HEK293 (cell line): ENCODE results near the gene PDIA5.

Experiments
- CTCF ChIA-PET: fragments of 350-600 bp; formaldehyde crosslinking; extraction: SDS; loops from one replicate; lab custom pipeline; 2021; ENCODE audit warnings: antibody characterized with exemption; lab: Yijun Ruan, JAX
- POLR2A ChIA-PET: fragments of 300-600 bp; formaldehyde crosslinking; extraction: SDS; loops from one replicate; lab custom pipeline; 2020; ENCODE audit warnings: antibody characterized with exemption, inconsistent platforms; lab: Yijun Ruan, JAX
- H3K27ac ChIP-seq: fragments of 200-500 bp; sonication (Bioruptor generic); 2 replicates; pipeline ENCODE4 v1.5.1; 2014; ENCODE audit warnings: low read depth, low read length, control low read depth, inconsistent platforms; ENCODE audit errors: extremely low read depth
- H3K36me3 ChIP-seq, 2 experiments: fragments of 200-500 bp in 1 of 2; sonication (Bioruptor generic) in 1 of 2; 1 replicate in 1 of 2; 2 replicates in 1 of 2; pipeline ENCODE4 v1.5.1; 2014 to 2017; ENCODE audit warnings: inconsistent platforms in 2 of 2, low read length in 2 of 2; ENCODE audit not compliant: control insufficient read depth in 2 of 2, insufficient read depth in 1 of 2
- H3K4me1 ChIP-seq: fragments of 200-500 bp; sonication (Bioruptor generic); 2 replicates; pipeline ENCODE4 v1.5.1; 2014; ENCODE audit warnings: mild to moderate bottlenecking, low read length, inconsistent platforms; ENCODE audit not compliant: control insufficient read depth, insufficient read depth
- H3K4me3 ChIP-seq: 2 replicates; pipeline ENCODE4 v1.5.1; 2011; ENCODE audit warnings: low read depth, mild to moderate bottlenecking, control low read depth, low read length, moderate library complexity
- H3K9me3 ChIP-seq: fragments of 200-500 bp; sonication (Bioruptor generic); 2 replicates; pipeline ENCODE4 v1.5.1; 2014; ENCODE audit warnings: low read depth, low read length, inconsistent platforms; ENCODE audit not compliant: control insufficient read depth, insufficient read depth
- EGR2 ChIP-seq: fragments of 450-650 bp; formaldehyde crosslinking; IDR thresholded peaks from 2 replicates; pipeline ENCODE4 v1.5.1; 2016; ENCODE audit warnings: low read depth, missing biosample characterization, missing genetic modification characterization
- GLIS1 ChIP-seq: fragments of 450-650 bp; formaldehyde crosslinking; IDR thresholded peaks from 2 replicates; pipeline ENCODE4 v1.5.1; 2016; ENCODE audit warnings: missing biosample characterization, missing genetic modification characterization
- PATZ1 ChIP-seq: fragments of 450-650 bp; formaldehyde crosslinking; IDR thresholded peaks from 2 replicates; pipeline ENCODE4 v1.5.1; 2016; ENCODE audit warnings: missing biosample characterization, missing genetic modification characterization
- SCRT1 ChIP-seq: fragments of 450-650 bp; formaldehyde crosslinking; IDR thresholded peaks from 2 replicates; pipeline ENCODE4 v1.5.1; 2016; ENCODE audit warnings: missing biosample characterization, missing genetic modification characterization, borderline replicate concordance
- TCF7L2 ChIP-seq: IDR thresholded peaks from 2 replicates; pipeline ENCODE4 v1.6.1; 2011; ENCODE audit warnings: low read depth, mild to moderate bottlenecking, inconsistent platforms, low read length, moderate library complexity, borderline replicate concordance
- ZBTB26 ChIP-seq: fragments of 450-650 bp; formaldehyde crosslinking; optimal IDR thresholded peaks from 2 replicates; pipeline ENCODE3; 2016; ENCODE audit warnings: missing biosample characterization, mild to moderate bottlenecking, missing genetic modification characterization
- ZBTB6 ChIP-seq: fragments of 450-650 bp; formaldehyde crosslinking; IDR thresholded peaks from 2 replicates; pipeline ENCODE4 v1.5.1; 2017; ENCODE audit warnings: missing biosample characterization, missing genetic modification characterization
- ZBTB8A ChIP-seq: fragments of 450-650 bp; formaldehyde crosslinking; IDR thresholded peaks from 2 replicates; pipeline ENCODE4 v1.5.1; 2016; ENCODE audit warnings: missing biosample characterization, missing genetic modification characterization
- ZFHX2 ChIP-seq: fragments of 450-650 bp; formaldehyde crosslinking; conservative IDR thresholded peaks from 2 replicates; pipeline ENCODE4 v1.5.1; 2016; ENCODE audit warnings: missing biosample characterization, missing genetic modification characterization
- ZFP69B ChIP-seq: fragments of 450-650 bp; formaldehyde crosslinking; IDR thresholded peaks from 2 replicates; pipeline ENCODE4 v1.5.1; 2016; ENCODE audit warnings: missing biosample characterization, missing genetic modification characterization
- ZIC2 ChIP-seq: fragments of 450-650 bp; formaldehyde crosslinking; IDR thresholded peaks from 2 replicates; pipeline ENCODE4 v1.5.1; 2016; ENCODE audit warnings: missing biosample characterization, missing genetic modification characterization
- ZNF140 ChIP-seq: fragments of 450-650 bp; formaldehyde crosslinking; IDR thresholded peaks from 2 replicates; pipeline ENCODE4 v1.5.1; 2016; ENCODE audit warnings: missing biosample characterization, missing genetic modification characterization
- ZNF157 ChIP-seq: fragments of 450-650 bp; formaldehyde crosslinking; IDR thresholded peaks from 2 replicates; pipeline ENCODE4 v1.5.1; 2016; ENCODE audit warnings: missing biosample characterization, missing genetic modification characterization
- ZNF292 ChIP-seq: fragments of 450-650 bp; formaldehyde crosslinking; IDR thresholded peaks from 2 replicates; pipeline ENCODE4 v1.5.1; 2016; ENCODE audit warnings: low read depth, missing biosample characterization, missing genetic modification characterization, borderline replicate concordance
- ZNF335 ChIP-seq: fragments of 450-650 bp; formaldehyde crosslinking; conservative IDR thresholded peaks from 2 replicates; pipeline ENCODE4 v1.5.1; 2016; ENCODE audit warnings: missing biosample characterization, missing genetic modification characterization
- ZNF366 ChIP-seq: fragments of 450-650 bp; formaldehyde crosslinking; conservative IDR thresholded peaks from 2 replicates; pipeline ENCODE4 v1.5.1; 2016; ENCODE audit warnings: missing biosample characterization, missing genetic modification characterization
- ZNF37A ChIP-seq: fragments of 450-650 bp; IDR thresholded peaks from 2 replicates; pipeline ENCODE4 v1.5.1; 2018; ENCODE audit warnings: missing biosample characterization, missing genetic modification characterization
- ZNF398 ChIP-seq: fragments of 450-650 bp; formaldehyde crosslinking; IDR thresholded peaks from 2 replicates; pipeline ENCODE4 v1.5.1; 2017; ENCODE audit warnings: missing biosample characterization, missing genetic modification characterization
- ZNF580 ChIP-seq: fragments of 450-650 bp; formaldehyde crosslinking; IDR thresholded peaks from 2 replicates; pipeline ENCODE4 v1.5.1; 2016; ENCODE audit warnings: missing biosample characterization, missing genetic modification characterization
- ZNF600 ChIP-seq: fragments of 450-650 bp; formaldehyde crosslinking; IDR thresholded peaks from 2 replicates; pipeline ENCODE4 v1.5.1; 2016; ENCODE audit warnings: missing biosample characterization, missing genetic modification characterization
- ZNF626 ChIP-seq: fragments of 450-650 bp; sonication (Bioruptor Pico); formaldehyde crosslinking; IDR thresholded peaks from 2 replicates; pipeline ENCODE4 v1.5.1; 2018; ENCODE audit warnings: missing biosample characterization, missing genetic modification characterization, inconsistent platforms
- ZSCAN16 ChIP-seq: fragments of 450-650 bp; formaldehyde crosslinking; IDR thresholded peaks from 2 replicates; pipeline ENCODE4 v1.5.1; 2016; ENCODE audit warnings: missing biosample characterization, missing genetic modification characterization
- ZSCAN23 ChIP-seq: fragments of 450-650 bp; formaldehyde crosslinking; IDR thresholded peaks from 2 replicates; pipeline ENCODE4 v1.5.1; 2016; ENCODE audit warnings: missing biosample characterization, missing genetic modification characterization
- ZSCAN30 ChIP-seq: fragments of 450-650 bp; IDR thresholded peaks from 2 replicates; pipeline ENCODE4 v1.5.1; 2018; ENCODE audit warnings: missing biosample characterization, mild to moderate bottlenecking, missing genetic modification characterization, moderate library complexity

The PDIA5 gene

GRCh38 chr3:123026565-123027291 lies 40.1 kb upstream of the PDIA5 start (continued):
- TF ChIP-seq ZNF398 (tag by site-specific recombination): peak; percentile 41
- TF ChIP-seq ZNF366 (tag by site-specific recombination): no peak
- peak; percentile 57 for TF ChIP-seq ZBTB26 (tag by site-specific recombination)
- TF ChIP-seq ZIC2 (tag by site-specific recombination): peak; percentile 68
- peak; percentile 52 for TF ChIP-seq EGR2 (tag by site-specific recombination)
- TF ChIP-seq PATZ1 (tag by site-specific recombination): 0 out of 2 replicates have a peak, but pooled peaks have one; percentile 30
- no peak for TF ChIP-seq ZNF140
- TF ChIP-seq ZNF37A: no peak
- TF ChIP-seq ZNF626: no peak
- TF ChIP-seq ZBTB6: peak; percentile 46; the same call in 1 of the 2 replicates
- TF ChIP-seq ZFHX2: peak; percentile 66
- peak; percentile 37 for TF ChIP-seq ZNF335 (tag by site-specific recombination)
- no peak for TF ChIP-seq ZNF157 (tag by site-specific recombination)
- peak; percentile 48; the same call in 1 of the 2 replicates for TF ChIP-seq GLIS1 (tag by site-specific recombination)

GRCh38 chr3:123027292-123028232 lies 39.3 kb upstream of the PDIA5 start, which contains the start of gene SEMA5B:
Gene SEMA5B (minus strand): TSS chr3:123027763. CDS start chr3:122961263, 66,500 bp downstream.
- Histone ChIP-seq H3K4me3 (peak within 1 kb of the TSS; percentile 47), H3K9me3 (no peaks in the 10 kb centered on the region)
- POLR2A ChIA-PET: interaction anchor here (0.6 to 1.6 kb wide), 7 partner anchors 44 to 513 kb away, joined by 3 to 6 read pairs (median 4); partner anchors contain the start of gene KPNA1
- TF ChIP-seq ZNF292 (tag by site-specific recombination) (no peak), ZSCAN16 (no peak), ZBTB8A (peak; percentile 43; the same call in 1 of the 2 replicates), TCF7L2 (no peak), ZSCAN30 (0 out of 2 replicates have a peak, but pooled peaks have one; percentile 6), SCRT1 (tag by site-specific recombination) (no peak), ZNF335 (tag by site-specific recombination) (peak; percentile 81), ZNF600 (tag by site-specific recombination) (no peak; the same call in 1 of the 2 replicates), ZNF140 (no peak), ZFP69B (no peak), ZNF580 (tag by site-specific recombination) (no peak), ZSCAN23 (tag by site-specific recombination) (no peak)

More at GRCh38 chr3:123027292-123028232, 39.3 kb upstream of the PDIA5 start, which contains the start of gene SEMA5B:
- no peaks in the 10 kb centered on the region for H3K36me3 ChIP-seq
- peak within 1 kb of the TSS; percentile 65 for H3K27ac ChIP-seq
- CTCF ChIA-PET: interaction anchor here (0.5 to 8.6 kb wide), 22 partner anchors 9 to 569 kb away, joined by 3 to 84 read pairs (median 3); no protein-coding TSS in a partner anchor
- H3K4me1 ChIP-seq: 0 out of 2 replicates have a peak, but pooled peaks cover 3% of the 10 kb centered on the region
